HUES64 (cell line): ENCODE data around the gene NTRK3.
"Not testable (repeated sequence)": the region's sequence is repeated elsewhere in the genome, so short reads cannot be mapped to it uniquely, and the experiment has no call there.

Experiments
- H3K27ac ChIP-seq: 2 replicates; pipeline ENCODE4 v1.7.0; 2013; ENCODE audit warnings: low read depth, low read length, inconsistent platforms
- H3K27me3 ChIP-seq: 2 replicates; pipeline ENCODE4 v1.6.1; 2013; ENCODE audit warnings: mild to moderate bottlenecking, low read length; ENCODE audit not compliant: insufficient read depth
- H3K36me3 ChIP-seq: 2 replicates; pipeline ENCODE4 v1.6.1; 2013; ENCODE audit warnings: mild to moderate bottlenecking, low read length; ENCODE audit not compliant: insufficient read depth
- H3K4me1 ChIP-seq: 2 replicates; pipeline ENCODE4 v1.6.1; 2013; ENCODE audit warnings: mild to moderate bottlenecking, low read length, moderate library complexity; ENCODE audit not compliant: insufficient read depth
- H3K4me3 ChIP-seq: 2 replicates; pipeline ENCODE4 v1.5.1; 2013; ENCODE audit warnings: mild to moderate bottlenecking, low read length, moderate library complexity
- H3K9ac ChIP-seq: 2 replicates; pipeline ENCODE4 v1.6.1; 2013; ENCODE audit warnings: mild to moderate bottlenecking, low read depth, low read length
- H3K9me3 ChIP-seq: 2 replicates; pipeline ENCODE4 v1.6.1; 2013; ENCODE audit warnings: low read depth, low read length; ENCODE audit not compliant: insufficient read depth
- WGBS: fragments of 150-250, 120-280 bp; methylation state at CpG from one replicate; pipeline ENCODE4 v1.1.7; 2013; ENCODE audit warnings: missing lambda C conversion rate; 5-methylcytosine and 5-hydroxymethylcytosine counted together

The NTRK3 gene

GRCh38 chr15:88072133-88072532, 184.4 kb downstream of the NTRK3 start:
- H3K9me3 ChIP-seq, H3K9ac ChIP-seq, H3K27me3 ChIP-seq, H3K4me3 ChIP-seq, H3K36me3 ChIP-seq, H3K27ac ChIP-seq: not testable (repeated sequence)
- 92% methylated on average over 9 of the region's 9 CpGs for WGBS
- peaks cover 11% of the 10 kb centered on the region for H3K4me1 ChIP-seq

GRCh38 chr15:88071141-88071540, 185.4 kb downstream of the NTRK3 start:
- Histone ChIP-seq H3K9me3 (no peaks in the 10 kb centered on the region), H3K36me3 (no peaks in the 10 kb centered on the region), H3K27ac (no peak overlapping the region), H3K4me1 (peaks cover 11% of the 10 kb centered on the region), H3K4me3 (no peak overlapping the region), H3K9ac (no peak overlapping the region), H3K27me3 (no peaks in the 10 kb centered on the region)
- 90% methylated on average over 6 of the region's 6 CpGs for WGBS

- 94% methylated on average over 6 of the region's 6 CpGs for WGBS
- no peaks in the 10 kb centered on the region for H3K9me3 ChIP-seq
Observed at GRCh38 chr15:88069561-88069960, 187.0 kb downstream of the NTRK3 start.

GRCh38 chr15:88067331-88067685, 189.2 kb downstream of the NTRK3 start:
- Histone ChIP-seq H3K4me1 (peaks cover under 1% of the 10 kb centered on the region; the same call in 1 of the 2 replicates), H3K27ac (no peak overlapping the region), H3K9me3 (no peaks in the 10 kb centered on the region), H3K9ac (no peak overlapping the region), H3K27me3 (no peaks in the 10 kb centered on the region), H3K36me3 (no peaks in the 10 kb centered on the region), H3K4me3 (no peak overlapping the region)
- 87% methylated on average over 3 of the region's 3 CpGs for WGBS

More at GRCh38 chr15:88069561-88069960, 187.0 kb downstream of the NTRK3 start:
- Histone ChIP-seq H3K9ac (no peak overlapping the region), H3K4me3 (no peak overlapping the region), H3K36me3 (no peaks in the 10 kb centered on the region), H3K27me3 (no peaks in the 10 kb centered on the region), H3K4me1 (peaks cover 11% of the 10 kb centered on the region), H3K27ac (no peak overlapping the region)

- H3K9me3 ChIP-seq = no peaks in the 10 kb centered on the region
- H3K4me1 ChIP-seq = no peaks in the 10 kb centered on the region
- no peak overlapping the region for H3K4me3 ChIP-seq
- no peaks in the 10 kb centered on the region for H3K27me3 ChIP-seq
- WGBS = 64% methylated on average over 4 of the region's 4 CpGs
- H3K9ac ChIP-seq = no peak overlapping the region
- no peak overlapping the region for H3K27ac ChIP-seq
- H3K36me3 ChIP-seq = no peaks in the 10 kb centered on the region
Observed at GRCh38 chr15:88066636-88067330, 189.8 kb downstream of the NTRK3 start.

GRCh38 chr15:88061452-88061851, 195.1 kb downstream of the NTRK3 start:
- no peaks in the 10 kb centered on the region for H3K4me1 ChIP-seq
- WGBS = 94% methylated on average over 10 of the region's 10 CpGs
- no peaks in the 10 kb centered on the region for H3K27me3 ChIP-seq
- no peak overlapping the region for H3K9ac ChIP-seq
- no peaks in the 10 kb centered on the region for H3K9me3 ChIP-seq
- no peak overlapping the region for H3K4me3 ChIP-seq
- H3K36me3 ChIP-seq = no peaks in the 10 kb centered on the region
- H3K27ac ChIP-seq = no peak overlapping the region

- Histone ChIP-seq H3K27me3 (no peaks in the 10 kb centered on the region), H3K36me3 (no peaks in the 10 kb centered on the region), H3K4me3 (no peak overlapping the region), H3K4me1 (no peaks in the 10 kb centered on the region), H3K9ac (no peak overlapping the region), H3K9me3 (no peaks in the 10 kb centered on the region), H3K27ac (no peak overlapping the region)
- WGBS = 91% methylated on average over 4 of the region's 4 CpGs
Observed at GRCh38 chr15:88060383-88060782, 196.2 kb downstream of the NTRK3 start.

- no peaks in the 10 kb centered on the region for H3K36me3 ChIP-seq
- H3K4me3 ChIP-seq = no peak overlapping the region
- no peak overlapping the region for H3K9ac ChIP-seq
- H3K9me3 ChIP-seq = no peaks in the 10 kb centered on the region
- no peaks in the 10 kb centered on the region for H3K27me3 ChIP-seq
- H3K27ac ChIP-seq = no peak overlapping the region
- 87% methylated on average over 9 of the region's 9 CpGs for WGBS
- H3K4me1 ChIP-seq = no peaks in the 10 kb centered on the region
Observed at GRCh38 chr15:88057836-88058235, 198.7 kb downstream of the NTRK3 start.

GRCh38 chr15:88049506-88049905, 207.0 kb downstream of the NTRK3 start:
- H3K9ac ChIP-seq = no peak overlapping the region; the same call in 1 of the 2 replicates
- 89% methylated on average over 1 of the region's 1 CpG for WGBS
- no peaks in the 10 kb centered on the region for H3K36me3 ChIP-seq
- H3K4me3 ChIP-seq = no peak overlapping the region
- peaks cover 5% of the 10 kb centered on the region for H3K4me1 ChIP-seq
- no peaks in the 10 kb centered on the region for H3K9me3 ChIP-seq
- H3K27ac ChIP-seq = no peak overlapping the region
- no peaks in the 10 kb centered on the region for H3K27me3 ChIP-seq

- H3K9ac ChIP-seq = no peak overlapping the region
- no peaks in the 10 kb centered on the region for H3K9me3 ChIP-seq
- H3K27ac ChIP-seq = no peak overlapping the region
- WGBS = 91% methylated on average over 3 of the region's 3 CpGs
- no peak overlapping the region for H3K4me3 ChIP-seq
- H3K36me3 ChIP-seq = no peaks in the 10 kb centered on the region
- H3K4me1 ChIP-seq = peaks cover 5% of the 10 kb centered on the region
- no peaks in the 10 kb centered on the region for H3K27me3 ChIP-seq
Observed at GRCh38 chr15:88048755-88049154, 207.8 kb downstream of the NTRK3 start.

GRCh38 chr15:88048237-88048636, 208.3 kb downstream of the NTRK3 start:
- H3K9ac ChIP-seq = no peak overlapping the region
- no peaks in the 10 kb centered on the region for H3K36me3 ChIP-seq
- no peaks in the 10 kb centered on the region for H3K9me3 ChIP-seq
- H3K27ac ChIP-seq = no peak overlapping the region
- H3K27me3 ChIP-seq = no peaks in the 10 kb centered on the region
- H3K4me3 ChIP-seq = no peak overlapping the region
- peaks cover 5% of the 10 kb centered on the region for H3K4me1 ChIP-seq
- WGBS = 98% methylated on average over 2 of the region's 2 CpGs
